Stomach (tissue), 9 donors: ENCODE results near the gene HORMAD2. TPM values are rescaled to one million over a fixed set of nuclear protein-coding genes. Genes with fewer than 3 reads are reported as not detected.

Experiments used
- DNase-seq, 2 donors: peaks; one replicate each; pipeline versions ENCODE4 v3.0.0 to v3.0.0-alpha.2; 2013 to 2019
- H3K27ac ChIP-seq, 5 donors: fragments of 200-600 bp in 4 of 5; sonication (generic) in 4 of 5; one replicate each; pipeline ENCODE4 v1.5.1; 2013 to 2019; ENCODE audit warnings: mild to moderate bottlenecking in 1 of 5, moderate library complexity in 1 of 5
- H3K27me3 ChIP-seq, 3 donors: fragments of 200-600 bp; sonication (generic); one replicate each; pipeline ENCODE4 v1.5.1; 2017 to 2019; ENCODE audit warnings: mixed run types in 1 of 3
- H3K36me3 ChIP-seq, 4 donors: fragments of 200-600 bp; sonication (generic); 1 replicate in 3 of 4; 2 replicates in 1 of 4; pipeline ENCODE4 v1.5.1; 2016 to 2019
- H3K4me1 ChIP-seq, 4 donors: fragments of 200-600 bp; sonication (generic); one replicate each; pipeline ENCODE4 v1.5.1; 2016 to 2019
- H3K4me3 ChIP-seq, 4 donors: fragments of 200-600 bp; sonication (generic) in 3 of 4; one replicate each; pipeline ENCODE4 v1.5.1; 2016 to 2019; ENCODE audit warnings: mild to moderate bottlenecking in 1 of 4
- H3K9me3 ChIP-seq, 4 donors: fragments of 200-600 bp; sonication (generic); one replicate each; pipeline ENCODE4 v1.5.1; 2016 to 2019
- CTCF ChIP-seq, 7 experiments: fragments of 450-650 bp in 4 of 7; fragments of 200-600 bp in 3 of 7; sonication (generic) in 3 of 7; IDR thresholded peaks; one replicate each; pipeline ENCODE4 v1.5.1; 2016 to 2019; ENCODE audit warnings: antibody characterized with exemption in 7 of 7, control low read depth in 2 of 7, mild to moderate bottlenecking in 1 of 7
- EP300 ChIP-seq: sonication (generic); formaldehyde crosslinking; IDR thresholded peaks from one replicate; pipeline ENCODE4 v1.6.1; 2017; ENCODE audit warnings: antibody characterized with exemption
- POLR2A ChIP-seq, 4 donors: fragments of 450-650 bp; IDR thresholded peaks; one replicate each; pipeline ENCODE4 v1.6.1; 2016; ENCODE audit warnings: antibody characterized with exemption in 4 of 4, control low read depth in 2 of 4, mild to moderate bottlenecking in 1 of 4, moderate library complexity in 1 of 4
- POLR2AphosphoS5 ChIP-seq, 3 donors: sonication (generic); formaldehyde crosslinking; IDR thresholded peaks; one replicate each; pipeline ENCODE4 v1.6.1; 2016; ENCODE audit warnings: antibody characterized with exemption in 3 of 3
- WGBS, 5 donors: extraction: QIAGEN DNeasy Blood & Tissue Kit in 3 of 5; methylation state at CpG; one replicate each; pipeline versions ENCODE4 v1.1.5 to v1.1.7; 2013 to 2018; 5-methylcytosine and 5-hydroxymethylcytosine counted together
- intact Hi-C: fragments of 100-400 bp; cut with DNase I; formaldehyde crosslinking; loops from one replicate; pipeline ENCODE4 v1.15.1; 2023; ENCODE audit warnings: low total_unique reads
- polyA plus RNA-seq, 3 donors: library from polyadenylated mRNA; stranded (reverse); fragments of 200-250 nt; gene quantifications; one replicate each; pipeline ENCODE4 v1.2.3, GENCODE V29; 2013
- total RNA-seq, 5 donors: library from RNA; depleted of rRNA; stranded (reverse); fragments of >200 nt; gene quantifications; one replicate each; pipeline versions ENCODE4 v1.1.0 to v1.2.3, GENCODE V29; 2014 to 2016
- donor health status: healthy with polysubstance abuse.
- donor health status: Bipolar disorder and iron deficiency.
- donor health status: healthy.

HORMAD2 gene
- total and polyA plus RNA-seq, 8 donors = not detected

- no peak for DNase-seq
- TF ChIP-seq POLR2AphosphoS5 (IDR thresholded peaks at IDR 0.05) (no peak), POLR2A (IDR thresholded peaks at IDR 0.05) (no peak), EP300 (no peak), CTCF (IDR thresholded peaks at IDR 0.05) (no peak)
Observed at GRCh38 chr22:30062259-30062658, 18.0 kb upstream of the HORMAD2 start.

GRCh38 chr22:30062950-30063349 is 17.3 kb upstream of the HORMAD2 start:
- Histone ChIP-seq H3K4me1 (no peaks in the 10 kb centered on the region), H3K36me3 (no peaks in the 10 kb centered on the region), H3K27ac (no peak overlapping the region), H3K9me3 (peaks cover 0 to 27% (median 17%) of the 10 kb centered on the region in 4 donors), H3K27me3 (no peaks in the 10 kb centered on the region), H3K4me3 (no peak overlapping the region)
- intact Hi-C loops = no loop called here
- WGBS, 5 donors = 56 to 80% (median 69%) methylated on average over 1 of the region's 1 CpG
- no peak for DNase-seq
- TF ChIP-seq CTCF (IDR thresholded peaks at IDR 0.05) = no peak
- TF ChIP-seq EP300 = no peak
- TF ChIP-seq POLR2A (IDR thresholded peaks at IDR 0.05) = no peak
- no peak for TF ChIP-seq POLR2AphosphoS5 (IDR thresholded peaks at IDR 0.05)

More at GRCh38 chr22:30062259-30062658, 18.0 kb upstream of the HORMAD2 start:
- Histone ChIP-seq H3K9me3 (peaks cover 0 to 33% (median 23%) of the 10 kb centered on the region in 4 donors), H3K4me3 (no peak overlapping the region), H3K4me1 (no peaks in the 10 kb centered on the region), H3K27me3 (no peaks in the 10 kb centered on the region), H3K36me3 (no peaks in the 10 kb centered on the region), H3K27ac (no peak overlapping the region)
- intact Hi-C loops = no loop called here
- WGBS, 5 donors = 66 to 91% (median 74%) methylated on average over 3 of the region's 3 CpGs

- no peaks in the 10 kb centered on the region for H3K27me3 ChIP-seq
- H3K27ac ChIP-seq = no peak overlapping the region
- H3K4me3 ChIP-seq = no peak overlapping the region
- peaks cover 0 to 27% (median 17%) of the 10 kb centered on the region in 4 donors for H3K9me3 ChIP-seq
- no peaks in the 10 kb centered on the region for H3K4me1 ChIP-seq
- DNase-seq = no peak
- H3K36me3 ChIP-seq = no peaks in the 10 kb centered on the region
- intact Hi-C loops = no loop called here
- no peak for TF ChIP-seq CTCF (IDR thresholded peaks at IDR 0.05)
Observed at GRCh38 chr22:30064172-30064571, 16.1 kb upstream of the HORMAD2 start.

GRCh38 chr22:30073743-30074142 is 6.5 kb upstream of the HORMAD2 start:
- TF ChIP-seq POLR2AphosphoS5 (IDR thresholded peaks at IDR 0.05) = no peak
- TF ChIP-seq POLR2A (IDR thresholded peaks at IDR 0.05) = no peak
- no peak for TF ChIP-seq EP300
- TF ChIP-seq CTCF (IDR thresholded peaks at IDR 0.05) = no peak
- DNase-seq = no peak
- no peak overlapping the region for H3K27ac ChIP-seq
- H3K9me3 ChIP-seq = no peaks in the 10 kb centered on the region
- H3K4me1 ChIP-seq = no peaks in the 10 kb centered on the region
- no peak overlapping the region for H3K4me3 ChIP-seq
- 71 to 89% (median 75%) methylated on average over 2 of the region's 2 CpGs for WGBS, 5 donors
- no peaks in the 10 kb centered on the region for H3K27me3 ChIP-seq
- H3K36me3 ChIP-seq = no peaks in the 10 kb centered on the region
- intact Hi-C loops = no loop called here
